Transverse colon (tissue), 4 donors: ENCODE results near the gene FBLN2. TPM values are rescaled to one million over a fixed set of nuclear protein-coding genes. Genes with fewer than 3 reads are reported as not detected.

Experiments
- DNase-seq: peaks from one replicate; pipeline ENCODE4 v3.0.0-alpha.2; 2019
- H3K27ac ChIP-seq, 4 donors: fragments of 200-600 bp; sonication (generic); 2 replicates each; pipeline ENCODE4 v1.5.1; 2016 to 2018; ENCODE audit warnings: inconsistent platforms in 4 of 4
- H3K27me3 ChIP-seq: fragments of 200-600 bp; sonication (generic); 2 replicates; pipeline ENCODE4 v1.5.1; 2017; ENCODE audit warnings: inconsistent platforms
- H3K36me3 ChIP-seq, 4 donors: fragments of 200-600 bp; sonication (generic); 2 replicates each; pipeline ENCODE4 v1.5.1; 2017 to 2019; ENCODE audit warnings: inconsistent platforms in 4 of 4
- H3K4me1 ChIP-seq, 4 donors: fragments of 200-600 bp; sonication (generic); 2 replicates each; pipeline ENCODE4 v1.5.1; 2017 to 2020; ENCODE audit warnings: inconsistent platforms in 4 of 4
- H3K4me3 ChIP-seq, 4 donors: fragments of 200-600 bp; sonication (generic); 1 replicate in 1 of 4; 2 replicates in 3 of 4; pipeline versions ENCODE4 v1.5.1 to v1.6.1; 2017 to 2019; ENCODE audit warnings: inconsistent platforms in 4 of 4
- H3K9me3 ChIP-seq, 2 donors: fragments of 200-600 bp; sonication (generic); 2 replicates each; pipeline ENCODE4 v1.5.1; 2017 to 2019; ENCODE audit warnings: inconsistent platforms in 2 of 2
- EP300 ChIP-seq: sonication (generic); formaldehyde crosslinking; IDR thresholded peaks from one replicate; pipeline ENCODE4 v1.6.1; 2017; ENCODE audit warnings: antibody characterized with exemption, low read depth
- POLR2A ChIP-seq: fragments of 450-650 bp; IDR thresholded peaks from one replicate; pipeline ENCODE4 v1.6.1; 2016; ENCODE audit warnings: antibody characterized with exemption, mild to moderate bottlenecking, moderate library complexity
- POLR2AphosphoS5 ChIP-seq, 3 donors: sonication (generic); formaldehyde crosslinking; IDR thresholded peaks; one replicate each; pipeline ENCODE4 v1.6.1; 2016; ENCODE audit warnings: antibody characterized with exemption in 3 of 3
- WGBS, 2 donors: methylation state at CpG; one replicate each; pipeline ENCODE4 v1.1.5; 2018; ENCODE audit warnings: low coverage in 1 of 2; 5-methylcytosine and 5-hydroxymethylcytosine counted together
- in situ Hi-C, 4 donors: fragments of 200-750 bp; cut with MboI; loops; one replicate each; pipeline versions ENCODE4 v1.15.0 to v1.15.1; 2017; ENCODE audit warnings: low sequenced_read_pairs in 3 of 4, low pct_ligation_motif_present in 1 of 4, low pct_unique_long_range_greater_than_20kb in 1 of 4
- intact Hi-C: fragments of 100-400 bp; cut with DNase I; formaldehyde crosslinking; loops from one replicate; pipeline ENCODE4 v1.15.1; 2023; ENCODE audit warnings: low total_unique reads
- total RNA-seq, 4 donors: library from RNA; depleted of rRNA; stranded (reverse); fragments of >200 nt; gene quantifications; one replicate each; pipeline ENCODE4 v1.1.0, GENCODE V29; 2016
- TF ChIP-seq, protein P1 (sequence below), 5 experiments: fragments of 200-600 bp in 3 of 5; fragments of 450-650 bp in 2 of 5; sonication (generic) in 3 of 5; IDR thresholded peaks; 1 replicate in 2 of 5; 2 replicates in 3 of 5; pipeline ENCODE4 v1.5.1; 2016 to 2017; ENCODE audit warnings: antibody characterized with exemption in 5 of 5, inconsistent platforms in 3 of 5, mild to moderate bottlenecking in 2 of 5, moderate library complexity in 1 of 5

FBLN2 gene
- total RNA-seq, 4 donors from 2014 or later = 23.0 to 51.5 (median 31.4) TPM

DNA sequence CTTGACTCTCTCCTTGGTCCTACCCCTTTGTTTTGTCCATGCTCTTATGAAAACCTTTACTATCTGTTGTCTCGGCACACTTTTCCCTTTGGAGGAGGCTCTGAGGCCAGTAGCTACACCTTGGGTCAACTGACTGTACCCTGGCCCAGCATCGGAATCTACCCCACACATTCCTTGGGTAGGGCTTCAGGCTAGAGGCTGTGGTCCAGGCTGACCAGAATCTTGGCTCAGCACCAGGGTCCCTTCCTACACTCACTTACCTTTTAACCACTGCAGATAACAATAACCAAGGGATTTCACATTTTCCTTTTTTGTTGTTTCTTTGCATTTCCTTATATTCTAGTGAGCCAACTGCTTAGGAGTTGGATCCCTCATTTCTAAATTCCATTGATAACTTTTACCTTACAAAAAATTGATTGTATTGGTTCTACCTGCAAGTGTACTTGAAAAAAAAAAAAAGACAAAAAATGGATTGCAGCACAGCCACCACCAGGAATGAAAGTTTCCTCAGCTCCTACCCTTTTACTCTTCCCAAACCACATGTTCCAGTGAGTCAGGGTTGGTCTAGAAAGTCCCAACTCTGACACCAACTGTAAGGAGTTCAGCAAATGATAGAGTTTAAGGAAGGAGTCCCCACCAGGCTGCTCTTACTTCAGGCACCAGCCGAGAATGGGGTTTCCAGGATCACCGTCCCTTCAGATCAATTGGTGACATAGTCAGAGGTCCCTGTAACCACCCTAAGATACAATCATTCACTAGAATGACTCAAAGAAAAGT is 95.6 kb downstream of the FBLN2 start:
- H3K9me3 ChIP-seq = no peaks in the 10 kb centered on the region
- intact Hi-C loops = loop anchor here (5.0 kb wide), 1 partner anchor 552 kb away; no protein-coding TSS in a partner anchor
- no peak overlapping the region for H3K27ac ChIP-seq
- WGBS, 2 donors = 79 to 100% methylated on average over 2 to 4 of the region's 4 CpGs
- in situ Hi-C loops = loop anchor here (5.0 to 25.0 kb wide), 3 partner anchors 147 to 557 kb away; no protein-coding TSS in a partner anchor
- no peak overlapping the region for H3K4me3 ChIP-seq
- H3K4me1 ChIP-seq = peaks cover 0 to 7% (median 1%) of the 10 kb centered on the region in 4 donors
- no peak for TF ChIP-seq POLR2A
- TF ChIP-seq POLR2AphosphoS5 (IDR thresholded peaks at IDR 0.05) = no peak
- TF ChIP-seq EP300 = no peak
- TF ChIP-seq, protein P1, sequence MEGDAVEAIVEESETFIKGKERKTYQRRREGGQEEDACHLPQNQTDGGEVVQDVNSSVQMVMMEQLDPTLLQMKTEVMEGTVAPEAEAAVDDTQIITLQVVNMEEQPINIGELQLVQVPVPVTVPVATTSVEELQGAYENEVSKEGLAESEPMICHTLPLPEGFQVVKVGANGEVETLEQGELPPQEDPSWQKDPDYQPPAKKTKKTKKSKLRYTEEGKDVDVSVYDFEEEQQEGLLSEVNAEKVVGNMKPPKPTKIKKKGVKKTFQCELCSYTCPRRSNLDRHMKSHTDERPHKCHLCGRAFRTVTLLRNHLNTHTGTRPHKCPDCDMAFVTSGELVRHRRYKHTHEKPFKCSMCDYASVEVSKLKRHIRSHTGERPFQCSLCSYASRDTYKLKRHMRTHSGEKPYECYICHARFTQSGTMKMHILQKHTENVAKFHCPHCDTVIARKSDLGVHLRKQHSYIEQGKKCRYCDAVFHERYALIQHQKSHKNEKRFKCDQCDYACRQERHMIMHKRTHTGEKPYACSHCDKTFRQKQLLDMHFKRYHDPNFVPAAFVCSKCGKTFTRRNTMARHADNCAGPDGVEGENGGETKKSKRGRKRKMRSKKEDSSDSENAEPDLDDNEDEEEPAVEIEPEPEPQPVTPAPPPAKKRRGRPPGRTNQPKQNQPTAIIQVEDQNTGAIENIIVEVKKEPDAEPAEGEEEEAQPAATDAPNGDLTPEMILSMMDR (IDR thresholded peaks at IDR 0.05) = no peak
- no peak for DNase-seq
- H3K27me3 ChIP-seq = peaks cover 10% of the 10 kb centered on the region
- H3K36me3 ChIP-seq = no peaks in the 10 kb centered on the region

DNA sequence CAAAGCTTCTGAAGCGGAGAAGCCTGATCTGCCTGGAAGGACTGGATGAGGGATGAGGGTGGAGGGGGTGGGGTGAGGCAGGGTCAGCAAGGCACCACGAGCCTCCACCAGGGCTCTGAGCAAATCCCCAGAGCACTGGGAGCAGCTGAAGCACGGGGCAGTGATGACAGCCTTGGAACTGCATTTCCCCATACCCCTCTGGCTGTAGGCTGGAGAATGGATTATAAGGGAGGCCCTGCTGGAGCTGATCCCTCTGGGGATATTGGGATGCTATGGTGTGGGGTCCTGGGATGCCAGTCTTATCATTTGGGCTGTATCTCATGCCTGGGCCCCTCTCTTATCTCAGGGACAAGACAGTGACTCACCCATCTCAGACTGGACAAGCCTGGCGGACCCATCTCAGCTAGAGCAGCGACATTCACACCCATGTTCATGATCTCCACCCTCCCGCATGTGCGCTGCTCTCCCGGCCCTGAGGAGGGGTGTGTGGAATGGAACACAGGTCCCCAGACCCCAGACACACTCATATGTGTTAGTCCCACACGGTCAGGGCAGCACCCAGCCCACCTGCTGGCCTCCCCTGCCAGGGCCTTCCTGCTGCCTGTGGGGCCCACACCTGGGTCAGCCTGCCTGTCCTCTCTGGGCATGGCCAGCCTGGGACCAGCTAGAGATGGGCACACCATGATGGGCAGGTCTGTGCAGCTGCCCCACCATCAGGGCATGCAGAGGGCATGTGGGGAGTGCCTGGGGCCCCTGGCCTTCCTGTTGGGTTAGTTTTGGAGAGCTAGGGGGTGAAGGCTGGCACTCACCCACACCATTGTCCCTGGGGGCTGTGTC is 97.1 kb downstream of the FBLN2 start:
- Histone ChIP-seq H3K36me3 (no peaks in the 10 kb centered on the region), H3K9me3 (no peaks in the 10 kb centered on the region), H3K4me3 (no peak overlapping the region), H3K27ac (no peak overlapping the region), H3K27me3 (peaks cover 10% of the 10 kb centered on the region), H3K4me1 (peaks cover 0 to 13% (median 1%) of the 10 kb centered on the region in 4 donors)
- TF ChIP-seq POLR2AphosphoS5 (IDR thresholded peaks at IDR 0.05) (no peak), EP300 (no peak)
- WGBS, 2 donors = 70 to 100% methylated on average over 1 to 9 of the region's 9 CpGs
- in situ Hi-C loops = loop anchor here (5.0 to 25.0 kb wide), 3 partner anchors 149 to 559 kb away; no protein-coding TSS in a partner anchor
- DNase-seq = no peak
- intact Hi-C loops = loop anchor here (5.0 kb wide), 1 partner anchor 554 kb away; no protein-coding TSS in a partner anchor

DNA sequence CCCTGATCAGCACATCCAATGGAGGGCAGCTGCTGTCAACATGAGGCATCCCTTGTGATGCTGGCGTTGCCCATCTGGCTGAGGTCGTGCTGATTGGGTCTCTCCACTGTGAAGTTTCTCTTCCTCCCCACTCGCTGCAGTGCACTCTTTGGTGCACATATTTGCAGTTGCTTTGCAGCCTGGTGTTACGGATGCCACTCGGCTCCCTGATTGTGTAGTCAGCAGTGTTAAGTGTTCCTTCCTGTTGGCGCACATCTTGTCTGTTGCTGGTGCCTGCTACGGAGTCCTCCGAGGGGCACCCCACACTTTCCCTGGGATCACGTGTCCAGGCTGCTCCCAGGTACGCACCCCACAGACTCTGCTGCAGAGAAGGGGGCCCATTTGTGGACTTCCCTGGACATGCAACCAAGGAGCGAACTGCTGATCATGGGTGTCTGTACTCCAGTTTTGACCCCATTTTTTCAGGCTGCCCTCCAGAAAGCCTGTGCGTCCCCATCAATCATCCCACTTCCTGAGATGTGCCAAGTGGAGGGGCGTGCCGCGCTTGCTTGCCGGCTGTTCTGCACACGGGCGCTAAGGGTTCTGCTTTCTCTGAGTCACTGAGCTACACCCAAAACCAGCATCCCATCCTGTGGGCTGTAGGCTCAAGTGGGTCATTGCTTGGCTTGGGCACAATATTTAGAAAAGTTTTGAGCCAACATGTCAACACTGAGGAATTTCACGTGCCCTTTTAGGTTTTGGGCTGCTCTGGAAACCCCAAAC is 98.6 kb downstream of the FBLN2 start:
- intact Hi-C loops (loop anchor here (2.0 to 5.0 kb wide), 2 partner anchors 151 to 555 kb away; no protein-coding TSS in a partner anchor), in situ Hi-C loops (loop anchor here (5.0 to 25.0 kb wide), 3 partner anchors 150 to 560 kb away; no protein-coding TSS in a partner anchor)
- peaks cover 10% of the 10 kb centered on the region for H3K27me3 ChIP-seq
- no peak overlapping the region for H3K4me3 ChIP-seq
- no peaks in the 10 kb centered on the region for H3K9me3 ChIP-seq
- no peak for DNase-seq
- 23% methylated on average over 7 to 17 of the region's 19 CpGs for WGBS, 2 donors
- no peak for TF ChIP-seq POLR2AphosphoS5 (IDR thresholded peaks at IDR 0.05)
- TF ChIP-seq, protein P1 (IDR thresholded peaks at IDR 0.05) = no peak
- no peak for TF ChIP-seq POLR2A
- TF ChIP-seq EP300 = no peak
- H3K36me3 ChIP-seq = no peaks in the 10 kb centered on the region
- no peak overlapping the region for H3K27ac ChIP-seq
- peaks cover 0 to 13% (median 1%) of the 10 kb centered on the region in 4 donors for H3K4me1 ChIP-seq
